K562 (cell line): ENCODE measurements around the gene HYOU1. TPM values are rescaled to one million over a fixed set of nuclear protein-coding genes. Genes with fewer than 3 reads are reported as not detected.
"Not testable (repeated sequence)": the region's sequence is repeated elsewhere in the genome, so short reads cannot be mapped to it uniquely, and the experiment has no call there.

Experiments
- ATAC-seq: fragments of 200-7000 bp; cut with Tn5 transposase; 3 replicates; pipeline ENCODE4 v1.9.1; 2020; ENCODE audit warnings: moderate library complexity
- BruUV-seq: library from RNA; stranded (reverse); fragments of 400-500 nt; replicated peaks from 2 replicates; lab custom pipeline; 2021; lab: Mats Ljungman, UMichigan
- CTCF ChIA-PET: fragments of 300-600 bp; formaldehyde crosslinking; extraction: SDS; loops from one replicate; lab custom pipeline; 2021; ENCODE audit warnings: low intra/inter-chr PET ratio; lab: Yijun Ruan, JAX
- POLR2A ChIA-PET: fragments of 300-600, 350-650 bp; sonication (Branson Sonifier 250); formaldehyde crosslinking; extraction: SDS; loops from one replicate; lab custom pipeline; 2021; ENCODE audit warnings: antibody characterized with exemption, inconsistent platforms; lab: Yijun Ruan, JAX
- DNase-seq, 4 experiments: peaks; one replicate each; pipeline versions ENCODE4 v3.0.0 to v3.0.0-alpha.2; 2011 to 2018; ENCODE audit warnings: low spot score in 3 of 4, mixed read lengths in 3 of 4; ENCODE audit errors: extremely low read depth in 1 of 4
- FAIRE-seq: peaks from 2 replicates; lab custom pipeline; 2011; peaks lifted over from hg19 to GRCh38; lab: Jason Lieb, UNC
- H2AFZ ChIP-seq: 2 replicates; pipeline ENCODE4 v1.6.0; 2011; ENCODE audit warnings: low read depth, low read length, control low read depth, inconsistent platforms
- H3K27ac ChIP-seq: fragments of 200-600 bp; 3 replicates; pipeline ENCODE4 v1.8.0; 2011; ENCODE audit warnings: low read depth, mild to moderate bottlenecking, control low read depth, inconsistent platforms, low read length, moderate library complexity, mixed read lengths; ENCODE audit errors: extremely low read depth
- H3K27me3 ChIP-seq, 2 experiments: fragments of 300-600 bp in 1 of 2; 2 replicates in 1 of 2; 3 replicates in 1 of 2; pipeline versions ENCODE4 v1.6.0 to v1.8.0; 2011; ENCODE audit warnings: inconsistent platforms in 2 of 2, low read length in 2 of 2, mild to moderate bottlenecking in 1 of 2, mixed read lengths in 1 of 2, moderate library complexity in 1 of 2; ENCODE audit not compliant: control insufficient read depth in 2 of 2, insufficient read depth in 2 of 2
- H3K36me3 ChIP-seq: fragments of 300-600 bp; 3 replicates; pipeline ENCODE4 v1.8.0; 2011; ENCODE audit warnings: mild to moderate bottlenecking, low read length, inconsistent platforms; ENCODE audit not compliant: control insufficient read depth, insufficient read depth
- H3K4me1 ChIP-seq, 2 experiments: fragments of 200-600 bp in 1 of 2; replicated peaks in 1 of 2; 2 replicates in 1 of 2; 3 replicates in 1 of 2; pipeline versions ENCODE4 v1.5.1 to v1.8.0; 2011; ENCODE audit warnings: inconsistent platforms in 2 of 2, low read length in 2 of 2, mild to moderate bottlenecking in 1 of 2, mixed read lengths in 1 of 2, moderate library complexity in 1 of 2; ENCODE audit not compliant: control insufficient read depth in 2 of 2, insufficient read depth in 2 of 2
- H3K4me2 ChIP-seq: 2 replicates; pipeline ENCODE4 v1.6.1; 2011; ENCODE audit warnings: low read length, control low read depth, inconsistent platforms, mixed read lengths; ENCODE audit not compliant: insufficient read depth
- H3K4me3 ChIP-seq: fragments of 200-600 bp; sonication (generic), shearing (Covaris generic); 2 replicates; pipeline ENCODE4 v1.5.1; 2016; ENCODE audit warnings: control low read depth, inconsistent platforms
- H3K79me2 ChIP-seq: fragments of 200-600 bp; 3 replicates; pipeline ENCODE4 v1.8.0; 2011; ENCODE audit warnings: low read length, inconsistent platforms; ENCODE audit not compliant: control insufficient read depth, insufficient read depth
- H3K9ac ChIP-seq, 2 experiments: 2 replicates each; pipeline versions ENCODE4 v1.6.0 to v1.6.1; 2011; ENCODE audit warnings: low read depth in 2 of 2, low read length in 2 of 2, control low read depth in 1 of 2, inconsistent platforms in 1 of 2, mild to moderate bottlenecking in 1 of 2, mixed read lengths in 1 of 2; ENCODE audit not compliant: insufficient read depth in 1 of 2
- H3K9me1 ChIP-seq: one replicate; pipeline ENCODE4 v1.6.0; 2011; ENCODE audit warnings: inconsistent platforms, mild to moderate bottlenecking, low read length, moderate library complexity; ENCODE audit not compliant: control insufficient read depth, insufficient read depth
- H3K9me3 ChIP-seq: replicated peaks from 2 replicates; pipeline ENCODE4 v1.5.1; 2011; ENCODE audit warnings: low read depth, low read length, inconsistent platforms; ENCODE audit not compliant: control insufficient read depth, insufficient read depth
- H4K20me1 ChIP-seq: replicated peaks from 2 replicates; pipeline ENCODE4 v1.6.1; 2011; ENCODE audit warnings: low read length, inconsistent platforms, mixed read lengths; ENCODE audit not compliant: control insufficient read depth, insufficient read depth
- C11orf30 ChIP-seq: fragments of 450-650 bp; IDR thresholded peaks from 2 replicates; pipeline ENCODE4 v1.6.1; 2016; ENCODE audit warnings: low read depth, mild to moderate bottlenecking
- EGR1 ChIP-seq: fragments of 450-650 bp; conservative IDR thresholded peaks from 2 replicates; pipeline ENCODE4 v1.6.1; 2017; ENCODE audit warnings: mild to moderate bottlenecking
- ILK ChIP-seq: fragments of 450-650 bp; IDR thresholded peaks from 2 replicates; pipeline ENCODE4 v1.6.1; 2016; ENCODE audit warnings: missing genetic modification characterization, low read depth, mild to moderate bottlenecking, missing compliant biosample characterization, moderate library complexity, borderline replicate concordance
- MEF2A ChIP-seq: IDR thresholded peaks from 2 replicates; pipeline ENCODE4 v1.6.1; 2011; ENCODE audit warnings: low read depth, mild to moderate bottlenecking, low read length, moderate library complexity; ENCODE audit not compliant: control insufficient read depth
- NR1H2 ChIP-seq: sonication (generic); formaldehyde crosslinking; IDR thresholded peaks from 2 replicates; pipeline ENCODE4 v1.4.0; 2020; ENCODE audit warnings: mild to moderate bottlenecking, missing genetic modification reagents
- PML ChIP-seq: IDR thresholded peaks from 2 replicates; pipeline ENCODE4 v1.6.1; 2012; ENCODE audit warnings: low read length, inconsistent platforms
- ZNF668 ChIP-seq: fragments of 250-450 bp; sonication (Bioruptor Pico); IDR thresholded peaks from 2 replicates; pipeline ENCODE4 v1.8.0; 2022; ENCODE audit warnings: mild to moderate bottlenecking, inconsistent platforms
- WGBS: fragments of 100-300 bp; shearing (Covaris generic); methylation state at CpG from one replicate; pipeline ENCODE4 v1.1.6; 2016; ENCODE audit warnings: low coverage, mixed read lengths; ENCODE audit not compliant: insufficient coverage; ENCODE audit errors: missing lambda C conversion rate; 5-methylcytosine and 5-hydroxymethylcytosine counted together
- in situ Hi-C: fragments of 300-500 bp; cut with MboI; formaldehyde crosslinking; loops from 4 replicates; pipeline ENCODE4 v1.15.0; 2018; ENCODE audit warnings: inconsistent platforms, mixed read lengths
- intact Hi-C: fragments of 100-400 bp; cut with micrococcal nuclease; formaldehyde crosslinking; loops from 2 replicates; pipeline ENCODE4 v1.14.2; 2022
- polyA plus RNA-seq, 8 experiments: library from polyadenylated mRNA; depleted of rRNA in 4 of 8; stranded (reverse) in 5 of 8; unstranded in 3 of 8; fragments of >200 nt; fragmentation: Nextera tagmentation in 2 of 8; fragmentation: Illumina TruSeq in 1 of 8; extraction: Ambion mirVana in 2 of 8; extraction: Trizol in 1 of 8; gene quantifications; 2 replicates each; pipeline versions ENCODE4 v1.2.1 to v1.2.3, GENCODE V29; 2011 to 2014; ENCODE audit warnings: inconsistent platforms in 1 of 8, missing spikeins in 1 of 8
- total RNA-seq, 7 experiments: library from RNA; depleted of rRNA in 6 of 7; stranded (reverse); fragments of >200 nt in 6 of 7; fragmentation: Illumina TruSeq in 2 of 7; extraction: Trizol in 2 of 7; gene quantifications; 2 replicates each; pipeline versions ENCODE4 v1.2.1 to v1.2.3, GENCODE V29; 2011 to 2021; ENCODE audit warnings: low replicate concordance in 1 of 7

HYOU1 gene
- total and polyA plus RNA-seq, 9 of the 15 experiments (the other 6 are each of a cell fraction or from before 2014, with no cell fraction given), result 19.5 to 197 (median 128) TPM

DNA sequence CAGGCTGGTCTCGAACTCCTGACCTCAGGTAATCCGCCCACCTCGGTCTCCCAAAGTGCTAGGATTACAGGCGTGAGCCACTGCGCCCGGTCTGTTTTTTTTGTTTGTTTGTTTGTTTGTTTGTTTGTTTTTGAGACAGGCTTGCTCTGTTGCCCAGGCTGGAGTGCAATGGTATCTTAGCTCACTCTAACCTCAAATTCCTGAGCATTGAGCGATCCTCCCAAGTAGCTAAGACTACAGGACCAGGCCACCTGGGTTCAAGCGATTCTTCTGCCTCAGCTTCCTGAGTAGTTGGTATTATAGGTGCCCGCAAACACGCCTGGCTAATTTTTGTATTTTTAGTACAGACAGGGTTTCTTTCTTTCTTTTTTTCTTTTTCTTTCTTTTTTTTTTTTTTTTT is 23.6 kb downstream of the HYOU1 start:
- H3K9me3 ChIP-seq, H3K4me3 ChIP-seq, H3K9ac ChIP-seq, H3K4me2 ChIP-seq, DNase-seq, in situ Hi-C loops, BruUV-seq, H3K9me1 ChIP-seq, H3K36me3 ChIP-seq, intact Hi-C loops, H3K27me3 ChIP-seq, CTCF ChIA-PET, ATAC-seq, FAIRE-seq, H4K20me1 ChIP-seq, H3K27ac ChIP-seq: not testable (repeated sequence)
- Histone ChIP-seq H2AFZ (peak overlapping the region; percentile 26; the same call in 1 of the 2 replicates), H3K4me1 (peaks cover 20 to 29% of the 10 kb centered on the region in 2 experiments; a peak in 4 of 5 replicates), H3K79me2 (peaks cover 23% of the 10 kb centered on the region)
- TF ChIP-seq EGR1, result 0 out of 2 replicates have a peak, but pooled peaks have one; percentile 10
- WGBS, result 70% methylated on average over 10 of the region's 10 CpGs
- POLR2A ChIA-PET, result interaction anchor here (0.6 to 1.5 kb wide), 7 partner anchors 8 to 103 kb away, joined by 3 to 6 read pairs (median 3); partner anchors contain the start of genes RPS25 and TRAPPC4

DNA sequence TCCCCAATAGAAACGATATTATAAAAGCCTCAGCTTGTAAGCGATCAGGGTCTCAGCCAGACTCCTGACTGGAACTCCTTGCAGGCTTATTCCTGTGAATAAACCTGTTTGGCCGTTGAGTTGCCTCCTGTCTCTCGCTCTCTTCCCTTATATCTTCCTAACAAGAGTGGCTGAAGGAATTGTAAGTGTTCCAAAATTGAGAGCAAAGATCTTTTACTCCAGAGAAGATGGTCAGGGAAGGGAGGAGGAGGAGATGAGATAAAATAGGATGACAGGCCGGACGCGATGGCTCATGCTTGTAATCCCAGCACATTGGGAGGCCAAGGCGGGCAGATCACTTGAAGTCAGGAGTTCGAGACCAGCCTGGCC is 25.1 kb downstream of the HYOU1 start:
- CTCF ChIA-PET, result no interaction called here
- Histone ChIP-seq H3K9me1 (no peaks in the 10 kb centered on the region), H3K9me3 (no peaks in the 10 kb centered on the region), H3K4me1 (peaks cover 26 to 38% of the 10 kb centered on the region in 2 experiments; a peak in 4 of 5 replicates), H3K4me2 (no peak overlapping the region), H3K79me2 (peaks cover 36% of the 10 kb centered on the region), H2AFZ (peak overlapping the region; percentile 96), H3K27ac (peak overlapping the region; percentile 21; the same call in 2 of the 3 replicates), H3K9ac (no peak overlapping the region; a peak in 1 of 4 replicates), H4K20me1 (peaks cover 12% of the 10 kb centered on the region), H3K27me3 (no peaks in the 10 kb centered on the region), H3K36me3 (peaks cover 23% of the 10 kb centered on the region; the same call in 2 of the 3 replicates), H3K4me3 (no peak overlapping the region)
- no TSS peak for BruUV-seq
- DNase-seq (no peak), ATAC-seq (no peak), FAIRE-seq (peak; percentile 74)
- in situ Hi-C loops (no loop called here), intact Hi-C loops (loop anchor here (2.0 kb wide), 1 partner anchor 69 kb away; the partner anchor contains the start of gene DPAGT1)
- POLR2A ChIA-PET, result interaction anchor here (0.7 to 1.4 kb wide), 5 partner anchors 12 to 306 kb away, joined by 3 to 5 read pairs (median 4); no protein-coding TSS in a partner anchor
- WGBS, result 52% methylated on average over 9 of the region's 9 CpGs
- TF ChIP-seq C11orf30 (no peak), NR1H2 (CRISPR knock-in tag) (no peak), PML (no peak), ZNF668 (CRISPR knock-in tag) (no peak), MEF2A (no peak), ILK (tag) (no peak)
